Measurements from ENCODE around the gene EEF1AKMT2.

- no peak for TF ChIP-seq CTCF (IDR thresholded peaks at IDR 0.05)
- TF ChIP-seq ZFX (IDR thresholded peaks at IDR 0.05; ENCODE audit: borderline replicate concordance), result no peak
Measured at GRCh38 chr10:124765256-124765655, 26.4 kb downstream of the EEF1AKMT2 start.
